NK-92 treated with Interleukin-12 subunit alpha and Interleukin-12 subunit beta, amount 100 ng/mL, for 24 hours (cell line): ENCODE results near the gene EME1.

ENCODE experiments used
- DNase-seq: peaks from one replicate; lab custom pipeline; 2025; lab: John Stamatoyannopoulos, UW

The EME1 gene

GRCh38 chr17:50348522-50349242 is 24.3 kb upstream of the EME1 start:
- DNase-seq = no peak

- no peak for DNase-seq
Measured at GRCh38 chr17:50349243-50349600, 23.8 kb upstream of the EME1 start.

- DNase-seq = no peak
Measured at GRCh38 chr17:50350733-50351132, 22.3 kb upstream of the EME1 start.

GRCh38 chr17:50352072-50352692 is 20.8 kb upstream of the EME1 start:
- DNase-seq = no peak

GRCh38 chr17:50352693-50353599 is 20.1 kb upstream of the EME1 start:
- DNase-seq = no peak

GRCh38 chr17:50353600-50354195 is 19.3 kb upstream of the EME1 start:
- no peak for DNase-seq

GRCh38 chr17:50354198-50354597 is 18.8 kb upstream of the EME1 start:
- no peak for DNase-seq

- no peak for DNase-seq
Measured at GRCh38 chr17:50354776-50355175, 18.3 kb upstream of the EME1 start.

GRCh38 chr17:50355336-50355700 is 17.7 kb upstream of the EME1 start:
- DNase-seq = no peak

GRCh38 chr17:50355701-50356341 is 17.2 kb upstream of the EME1 start:
- no peak for DNase-seq

- DNase-seq = no peak
Measured at GRCh38 chr17:50356418-50356817, 16.6 kb upstream of the EME1 start.

GRCh38 chr17:50356892-50357510 is 16.0 kb upstream of the EME1 start:
- DNase-seq = no peak

GRCh38 chr17:50358177-50358576 is 14.9 kb upstream of the EME1 start:
- DNase-seq = no peak

- no peak for DNase-seq
Measured at GRCh38 chr17:50359005-50359699, 13.9 kb upstream of the EME1 start.

GRCh38 chr17:50359998-50360461 is 13.0 kb upstream of the EME1 start:
- DNase-seq = no peak

GRCh38 chr17:50360486-50361115 is 12.4 kb upstream of the EME1 start:
- DNase-seq = no peak

GRCh38 chr17:50361561-50362480 is 11.2 kb upstream of the EME1 start:
- DNase-seq = peak; percentile 15

GRCh38 chr17:50362661-50363060 is 10.4 kb upstream of the EME1 start:
- no peak for DNase-seq
